ENCODE data around the gene NDUFS1. TPM values are rescaled to one million over a fixed set of nuclear protein-coding genes. Genes with fewer than 3 reads are reported as not detected.
"Not testable (repeated sequence)": the region's sequence is repeated elsewhere in the genome, so short reads cannot be mapped to it uniquely, and the experiment has no call there.

NDUFS1 gene
- total and polyA plus RNA-seq, 10 of the 15 experiments (the other 5 are each of a cell fraction or from before 2014, with no cell fraction given), result 62.6 to 108 (median 90.4) TPM

- TF ChIP-seq GATAD2B (conservative IDR thresholded peaks at IDR 0.05; ENCODE audit: low read depth) (no peak), EZH2 (IDR thresholded peaks at IDR 0.05; ENCODE audit: borderline replicate concordance, control insufficient read depth, low read depth, low read length) (no peak), TCF3 (IDR thresholded peaks at IDR 0.05; ENCODE audit: borderline replicate concordance, insufficient read depth, low read depth, low read length) (no peak), WRNIP1 (IDR thresholded peaks at IDR 0.05; ENCODE audit: borderline replicate concordance, low read depth, low read length) (no peak), POLR2AphosphoS5 (IDR thresholded peaks at IDR 0.05; ENCODE audit: low read length) (no peak), SUPT20H (IDR thresholded peaks at IDR 0.05; ENCODE audit: borderline replicate concordance, control insufficient read depth, low read depth, low read length) (no peak), RAD21 (IDR thresholded peaks at IDR 0.05; ENCODE audit: insufficient read depth, low read depth, low read length) (no peak)
These were observed 79.4 kb downstream of the NDUFS1 start (continued) for GRCh38 chr2:206079699-206080465.

DNA sequence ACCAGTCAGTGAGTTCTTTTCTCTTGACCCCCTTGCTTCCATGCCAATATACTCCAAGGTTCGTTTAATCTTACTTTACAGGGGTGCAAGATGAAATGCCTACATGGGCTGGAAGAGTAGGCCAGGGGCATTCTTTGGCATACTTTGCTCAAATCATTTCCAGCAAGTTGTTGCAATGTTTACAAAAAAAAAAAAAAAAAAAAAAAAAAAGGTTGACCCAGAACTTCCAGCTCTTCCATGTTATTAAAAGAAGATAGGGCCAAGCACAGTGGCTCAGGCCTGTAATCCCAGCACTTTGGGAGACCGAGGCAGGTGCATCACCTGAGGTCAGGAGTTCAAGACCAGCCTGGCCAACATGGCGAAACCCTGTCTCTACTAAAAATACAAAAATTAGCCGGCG is 81.4 kb downstream of the NDUFS1 start:
- H3K9me3 ChIP-seq (replicated peaks; ENCODE audit: control insufficient read depth, insufficient read depth, low read length); H3K27ac ChIP-seq (ENCODE audit: control insufficient read depth, insufficient read depth); DNase-seq (ENCODE audit: low read depth, low spot score); H2AFZ ChIP-seq (ENCODE audit: control insufficient read depth, low read depth, low read length); H4K20me1 ChIP-seq (ENCODE audit: control insufficient read depth, insufficient read depth); H3K27me3 ChIP-seq (replicated peaks in 1 of 2; ENCODE audit: control insufficient read depth in 2 of 2, insufficient read depth in 2 of 2, low read length in 1 of 2); ATAC-seq; FAIRE-seq; H3K9ac ChIP-seq (ENCODE audit: control insufficient read depth, insufficient read depth, low read length); BruUV-seq (replicated peaks); intact Hi-C loops (cut with micrococcal nuclease; ENCODE audit: unreplicated experiment); H3K36me3 ChIP-seq (ENCODE audit: control insufficient read depth in 2 of 2, insufficient read depth in 2 of 2, low read length in 1 of 2); H3K4me2 ChIP-seq (ENCODE audit: control insufficient read depth, insufficient read depth); in situ Hi-C loops (cut with MboI); H3K4me3 ChIP-seq: not testable (repeated sequence)
- ChIA-PET POLR2A (interaction anchor here (0.6 kb wide), 2 partner anchors 14 to 1645 kb away, joined by 3 to 5 read pairs; no protein-coding TSS in a partner anchor), RAD21 (ENCODE audit: unreplicated experiment) (interaction anchor here (1.4 kb wide), 1 partner anchor 13 kb away, joined by 4 read pairs; no protein-coding TSS in a partner anchor), CTCF (interaction anchor here (1.0 kb wide), 1 partner anchor 8 kb away, joined by 4 read pairs; the partner anchor contains the start of gene INO80D), SMC1A (ENCODE audit: uncharacterized antibody, unreplicated experiment) (interaction anchor here (0.8 to 1.2 kb wide), 2 partner anchors 11 to 24 kb away, joined by 3 to 4 read pairs; no protein-coding TSS in a partner anchor)
- Histone ChIP-seq H3K4me1 (ENCODE audit: control insufficient read depth, insufficient read depth, low read length) (peaks cover 13% of the 10 kb centered on the region), H3K79me2 (ENCODE audit: control insufficient read depth, insufficient read depth, low read length) (peaks cover 65% of the 10 kb centered on the region)
- WGBS (ENCODE audit: insufficient coverage, insufficient replicate concordance, low lambda C conversion rate, missing lambda C conversion rate), result 93% methylated on average over 5 of the region's 5 CpGs

Measured in GM12878 (cell line).